ENCODE data around the gene ANKRD17.
A peak's percentile ranks its signal among the peaks of the same experiment; 100 is the strongest.
"Not testable (repeated sequence)": the region's sequence is repeated elsewhere in the genome, so short reads cannot be mapped to it uniquely, and the experiment has no call there.

Gene ANKRD17

GRCh38 chr4:73258686-73259570, at the start of gene ANKRD17:
Gene ANKRD17 (minus strand): TSS chr4:73258798. CDS start chr4:73258668, 130 bp downstream.
- TF ChIP-seq CTCF (conservative IDR thresholded peaks at IDR 0.05; ENCODE audit: low read depth) = 0 out of 2 replicates have a peak, but pooled peaks have one; percentile 0
- POLR2A ChIA-PET (ENCODE audit: low non-redundant PET) = interaction anchor here (0.5 to 0.6 kb wide), 2 partner anchors 220 to 361 kb away, joined by 3 read pairs; partner anchors contain the start of gene RASSF6
- H3K27ac ChIP-seq = peak within 1 kb of the TSS; percentile 97
- peak; percentile 90 for DNase-seq (ENCODE audit: low spot score)
- CTCF ChIA-PET = no interaction called here

- CTCF ChIA-PET = no interaction called here
- DNase-seq (ENCODE audit: low spot score) = no peak
- no peak overlapping the region for H3K27ac ChIP-seq
- TF ChIP-seq CTCF (conservative IDR thresholded peaks at IDR 0.05; ENCODE audit: low read depth) = 0 out of 2 replicates have a peak, but pooled peaks have one; percentile 18
- POLR2A ChIA-PET (ENCODE audit: low non-redundant PET) = no interaction called here
Observed at GRCh38 chr4:73308286-73308685, 49.7 kb upstream of the ANKRD17 start.

- TF ChIP-seq CTCF (conservative IDR thresholded peaks at IDR 0.05; ENCODE audit: low read depth) = no peak
- ChIA-PET CTCF (no interaction called here), POLR2A (ENCODE audit: low non-redundant PET) (no interaction called here)
- no peak for DNase-seq (ENCODE audit: low spot score)
- H3K27ac ChIP-seq = no peak overlapping the region
Observed at GRCh38 chr4:73303711-73304110, 45.1 kb upstream of the ANKRD17 start.

GRCh38 chr4:73299548-73300280, 41.1 kb upstream of the ANKRD17 start:
- TF ChIP-seq CTCF (conservative IDR thresholded peaks at IDR 0.05; ENCODE audit: low read depth) = no peak
- no peak for DNase-seq (ENCODE audit: low spot score)
- H3K27ac ChIP-seq = no peak overlapping the region
- ChIA-PET CTCF (interaction anchor here (0.6 kb wide), 2 partner anchors 583 to 723 kb away, joined by 3 read pairs; no protein-coding TSS in a partner anchor), POLR2A (ENCODE audit: low non-redundant PET) (no interaction called here)

GRCh38 chr4:73292661-73293060, 34.1 kb upstream of the ANKRD17 start:
- H3K27ac ChIP-seq; DNase-seq (ENCODE audit: low spot score); POLR2A ChIA-PET (ENCODE audit: low non-redundant PET); CTCF ChIA-PET: not testable (repeated sequence)

- no peak for TF ChIP-seq CTCF (conservative IDR thresholded peaks at IDR 0.05; ENCODE audit: low read depth)
- no peak overlapping the region for H3K27ac ChIP-seq
- no peak for DNase-seq (ENCODE audit: low spot score)
- ChIA-PET POLR2A (ENCODE audit: low non-redundant PET) (no interaction called here), CTCF (interaction anchor here (0.6 kb wide), 1 partner anchor 746 kb away, joined by 3 read pairs; no protein-coding TSS in a partner anchor)
Observed at GRCh38 chr4:73281982-73282381, 23.4 kb upstream of the ANKRD17 start.
